Keratinocyte (primary cell): ENCODE data around the gene SLC25A13. TPM values are rescaled to one million over a fixed set of nuclear protein-coding genes. Genes with fewer than 3 reads are reported as not detected.

Source experiments
- DNase-seq: peaks from one replicate; pipeline ENCODE4 v3.0.0-alpha.2; 2011; ENCODE audit warnings: low read depth, missing footprints, low spot score
- FAIRE-seq: peaks from 2 replicates; lab custom pipeline; 2011; peaks lifted over from hg19 to GRCh38; lab: Jason Lieb, UNC
- H2AFZ ChIP-seq: 2 replicates; pipeline ENCODE4 v1.6.0; 2012; ENCODE audit warnings: low read length, control low read depth, inconsistent platforms; ENCODE audit not compliant: control insufficient read depth
- H3K27ac ChIP-seq: 2 replicates; pipeline ENCODE4 v1.5.1; 2011; ENCODE audit warnings: low read length; ENCODE audit not compliant: control insufficient read depth, insufficient read depth
- H3K27me3 ChIP-seq: 3 replicates; pipeline ENCODE4 v1.6.0; 2011; ENCODE audit warnings: low read length; ENCODE audit not compliant: control insufficient read depth, insufficient read depth; ENCODE audit errors: extremely low read depth
- H3K36me3 ChIP-seq, 2 experiments: 2 replicates in 1 of 2; 3 replicates in 1 of 2; pipeline ENCODE4 v1.5.1; 2011; ENCODE audit warnings: low read length in 2 of 2, mild to moderate bottlenecking in 1 of 2; ENCODE audit not compliant: control insufficient read depth in 2 of 2, insufficient read depth in 2 of 2; ENCODE audit errors: extremely low read depth in 1 of 2
- H3K4me1 ChIP-seq: 3 replicates; pipeline ENCODE4 v1.5.1; 2011; ENCODE audit warnings: low read length; ENCODE audit not compliant: control insufficient read depth, insufficient read depth; ENCODE audit errors: extremely low read depth
- H3K4me2 ChIP-seq: 3 replicates; pipeline ENCODE4 v1.6.0; 2011; ENCODE audit warnings: low read depth, low read length; ENCODE audit not compliant: control insufficient read depth, insufficient read depth; ENCODE audit errors: extremely low read depth
- H3K4me3 ChIP-seq, 3 experiments: fragments of 200-600 bp in 1 of 3; sonication (generic) in 1 of 3; 2 replicates in 2 of 3; 3 replicates in 1 of 3; pipeline ENCODE4 v1.5.1; 2011 to 2016; ENCODE audit warnings: low read length in 3 of 3, mild to moderate bottlenecking in 3 of 3, control low read depth in 2 of 3, inconsistent platforms in 1 of 3, low read depth in 1 of 3, mixed read lengths in 1 of 3, mixed run types in 1 of 3, moderate library complexity in 1 of 3; ENCODE audit not compliant: control insufficient read depth in 2 of 3, insufficient read depth in 2 of 3; ENCODE audit errors: extremely low read depth in 1 of 3
- H3K79me2 ChIP-seq: 2 replicates; pipeline ENCODE4 v1.6.0; 2012; ENCODE audit warnings: low read length; ENCODE audit not compliant: control insufficient read depth, insufficient read depth
- H3K9ac ChIP-seq: 3 replicates; pipeline ENCODE4 v1.6.0; 2011; ENCODE audit warnings: low read length; ENCODE audit not compliant: control insufficient read depth, insufficient read depth; ENCODE audit errors: extremely low read depth
- H3K9me1 ChIP-seq: 3 replicates; pipeline ENCODE4 v1.6.0; 2011; ENCODE audit warnings: low read length; ENCODE audit not compliant: control insufficient read depth, insufficient read depth; ENCODE audit errors: extremely low read depth
- H3K9me3 ChIP-seq: 2 replicates; pipeline ENCODE4 v1.5.1; 2012; ENCODE audit warnings: low read depth, low read length; ENCODE audit not compliant: control insufficient read depth
- H4K20me1 ChIP-seq: 3 replicates; pipeline ENCODE4 v1.6.0; 2011; ENCODE audit warnings: low read length; ENCODE audit not compliant: control insufficient read depth, insufficient read depth; ENCODE audit errors: extremely low read depth
- EZH2 ChIP-seq: IDR thresholded peaks from one replicate; pipeline ENCODE4 v1.6.1; 2012; ENCODE audit warnings: inconsistent platforms, mild to moderate bottlenecking, low read length, moderate library complexity
- dilution Hi-C: fragments of 300-500 bp; cut with MboI; formaldehyde crosslinking; loops from one replicate; pipeline ENCODE4 v1.7.0; 2020; ENCODE audit warnings: low sequenced_read_pairs; ENCODE audit not compliant: extremely low pct_ligation_motif_present
- polyA plus RNA-seq, 5 experiments: library from polyadenylated mRNA; depleted of rRNA in 3 of 5; stranded (reverse) in 3 of 5; stranded (forward) in 1 of 5; unstranded in 1 of 5; fragments of >200 nt; gene quantifications; 1 replicate in 1 of 5; 2 replicates in 3 of 5; 3 replicates in 1 of 5; pipeline versions ENCODE4 v1.2.1 to v1.2.3, GENCODE V29; 2011 to 2012; ENCODE audit warnings: missing spikeins in 2 of 5, low read depth in 1 of 5, low replicate concordance in 1 of 5
- TF ChIP-seq, protein P1 (sequence below), 3 experiments: IDR thresholded peaks in 1 of 3; conservative IDR thresholded peaks in 1 of 3; optimal IDR thresholded peaks in 1 of 3; 2 replicates in 2 of 3; 3 replicates in 1 of 3; pipeline versions ENCODE3 to v1.5.1; 2011; ENCODE audit warnings: low read length in 3 of 3, mild to moderate bottlenecking in 3 of 3, moderate library complexity in 2 of 3, control low read depth in 1 of 3, inconsistent platforms in 1 of 3; ENCODE audit not compliant: insufficient read depth in 2 of 3; ENCODE audit errors: extremely low read depth in 1 of 3

SLC25A13 gene
- polyA plus RNA-seq, 1 donor (not counting 4 experiments of a cell fraction or from before 2014, with no cell fraction given): 29.4 TPM

DNA sequence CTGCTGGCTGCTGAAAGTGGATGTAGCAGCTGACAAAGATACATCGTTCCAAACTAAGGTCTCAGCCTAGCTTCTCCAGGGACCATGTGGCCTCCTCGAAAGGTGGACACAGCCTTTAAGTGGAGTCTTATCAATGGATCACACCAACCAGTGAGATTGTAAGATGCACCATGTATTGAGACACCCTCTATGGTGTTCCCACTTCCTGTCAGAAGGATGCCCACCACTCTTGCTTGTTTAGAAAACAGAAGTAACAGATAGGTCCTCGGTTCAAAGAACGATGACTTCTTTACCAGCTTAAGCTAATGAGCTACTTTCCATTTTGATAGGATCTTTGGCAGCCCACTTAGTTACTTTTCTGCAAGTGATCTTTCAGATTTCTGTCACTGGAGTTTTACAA is 34.3 kb downstream of the SLC25A13 start:
- H3K9me1 ChIP-seq: no peaks in the 10 kb centered on the region
- H3K36me3 ChIP-seq: no peaks in the 10 kb centered on the region
- no peaks in the 10 kb centered on the region for H4K20me1 ChIP-seq
- DNase-seq (no peak), FAIRE-seq (no peak)
- H3K9me3 ChIP-seq: no peaks in the 10 kb centered on the region
- H3K4me1 ChIP-seq: peaks cover 9% of the 10 kb centered on the region
- no peak overlapping the region for H3K4me3 ChIP-seq
- no peak overlapping the region for H3K9ac ChIP-seq
- TF ChIP-seq, protein P1, sequence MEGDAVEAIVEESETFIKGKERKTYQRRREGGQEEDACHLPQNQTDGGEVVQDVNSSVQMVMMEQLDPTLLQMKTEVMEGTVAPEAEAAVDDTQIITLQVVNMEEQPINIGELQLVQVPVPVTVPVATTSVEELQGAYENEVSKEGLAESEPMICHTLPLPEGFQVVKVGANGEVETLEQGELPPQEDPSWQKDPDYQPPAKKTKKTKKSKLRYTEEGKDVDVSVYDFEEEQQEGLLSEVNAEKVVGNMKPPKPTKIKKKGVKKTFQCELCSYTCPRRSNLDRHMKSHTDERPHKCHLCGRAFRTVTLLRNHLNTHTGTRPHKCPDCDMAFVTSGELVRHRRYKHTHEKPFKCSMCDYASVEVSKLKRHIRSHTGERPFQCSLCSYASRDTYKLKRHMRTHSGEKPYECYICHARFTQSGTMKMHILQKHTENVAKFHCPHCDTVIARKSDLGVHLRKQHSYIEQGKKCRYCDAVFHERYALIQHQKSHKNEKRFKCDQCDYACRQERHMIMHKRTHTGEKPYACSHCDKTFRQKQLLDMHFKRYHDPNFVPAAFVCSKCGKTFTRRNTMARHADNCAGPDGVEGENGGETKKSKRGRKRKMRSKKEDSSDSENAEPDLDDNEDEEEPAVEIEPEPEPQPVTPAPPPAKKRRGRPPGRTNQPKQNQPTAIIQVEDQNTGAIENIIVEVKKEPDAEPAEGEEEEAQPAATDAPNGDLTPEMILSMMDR (optimal IDR thresholded peaks at IDR 0.05 in 1 of 3, IDR thresholded peaks at IDR 0.05 in 1 of 3, conservative IDR thresholded peaks at IDR 0.05 in 1 of 3; ENCODE audit: extremely low read depth in 1 of 3, insufficient read depth in 2 of 3, low read length in 3 of 3): no peak
- no peak for TF ChIP-seq EZH2
- dilution Hi-C loops: no loop called here
- no peaks in the 10 kb centered on the region for H3K27me3 ChIP-seq
- no peak overlapping the region for H3K4me2 ChIP-seq
- peaks cover 6% of the 10 kb centered on the region for H3K79me2 ChIP-seq
- H2AFZ ChIP-seq: no peak overlapping the region
- no peak overlapping the region for H3K27ac ChIP-seq

DNA sequence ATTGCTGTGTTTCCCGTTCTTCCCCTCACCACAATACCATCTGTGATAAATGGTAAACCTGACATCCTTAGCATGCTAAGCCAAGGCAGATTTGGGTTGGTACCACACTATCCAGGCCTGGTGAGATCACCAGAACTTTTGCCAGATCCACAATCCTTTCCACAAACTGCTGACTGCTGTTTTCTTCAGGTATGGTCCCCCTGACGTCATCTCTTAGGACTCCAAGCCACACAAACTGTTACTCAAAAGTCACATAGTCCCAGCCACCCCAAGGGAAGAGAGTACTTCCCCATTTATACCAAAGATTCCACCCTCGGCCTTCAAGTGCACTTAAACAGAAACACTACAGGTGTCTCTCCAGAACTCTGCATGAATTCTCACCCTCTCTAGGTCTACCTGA is 34.8 kb downstream of the SLC25A13 start:
- dilution Hi-C loops: no loop called here

More for the DNA sequence above, 34.8 kb downstream of the SLC25A13 start:
- Histone ChIP-seq H3K36me3 (no peaks in the 10 kb centered on the region), H3K4me1 (peaks cover 9% of the 10 kb centered on the region), H3K9ac (no peak overlapping the region), H3K9me1 (no peaks in the 10 kb centered on the region), H3K9me3 (no peaks in the 10 kb centered on the region), H3K27ac (no peak overlapping the region), H2AFZ (no peak overlapping the region), H3K27me3 (no peaks in the 10 kb centered on the region), H4K20me1 (no peaks in the 10 kb centered on the region), H3K4me2 (no peak overlapping the region), H3K79me2 (peaks cover 8% of the 10 kb centered on the region), H3K4me3 (no peak overlapping the region)
- no peak for FAIRE-seq
- no peak for DNase-seq
- TF ChIP-seq EZH2: no peak
- TF ChIP-seq, protein P1 (optimal IDR thresholded peaks at IDR 0.05 in 1 of 3, IDR thresholded peaks at IDR 0.05 in 1 of 3, conservative IDR thresholded peaks at IDR 0.05 in 1 of 3; ENCODE audit: extremely low read depth in 1 of 3, insufficient read depth in 2 of 3, low read length in 3 of 3): no peak
